ENCODE results near the gene RAB44. TPM values are rescaled to one million over a fixed set of nuclear protein-coding genes. Genes with fewer than 3 reads are reported as not detected.

Gene RAB44
- total and polyA plus RNA-seq, 2 of the 13 experiments (the other 11 are each of a cell fraction or from before 2014, with no cell fraction given), result not detected

GRCh38 chr6:36666826-36667591, 30.6 kb upstream of the RAB44 start (continued):
- no peak for TF ChIP-seq NCOR1 (IDR thresholded peaks at IDR 0.05; ENCODE audit: borderline replicate concordance, low read length)
- TF ChIP-seq NFRKB (IDR thresholded peaks at IDR 0.05), result no peak
- TF ChIP-seq ZNF354B (CRISPR knock-in tag; IDR thresholded peaks at IDR 0.05), result no peak
- no peak for TF ChIP-seq SSRP1 (CRISPR knock-in tag; IDR thresholded peaks at IDR 0.05)
- TF ChIP-seq ZNF296 (CRISPR knock-in tag; conservative IDR thresholded peaks at IDR 0.05), result no peak
- TF ChIP-seq ZNF616 (CRISPR knock-in tag; IDR thresholded peaks at IDR 0.05; ENCODE audit: low read depth), result peak; percentile 87
- TF ChIP-seq ZFP82 (CRISPR knock-in tag; IDR thresholded peaks at IDR 0.05; ENCODE audit: borderline replicate concordance), result no peak
- TF ChIP-seq, protein P1, sequence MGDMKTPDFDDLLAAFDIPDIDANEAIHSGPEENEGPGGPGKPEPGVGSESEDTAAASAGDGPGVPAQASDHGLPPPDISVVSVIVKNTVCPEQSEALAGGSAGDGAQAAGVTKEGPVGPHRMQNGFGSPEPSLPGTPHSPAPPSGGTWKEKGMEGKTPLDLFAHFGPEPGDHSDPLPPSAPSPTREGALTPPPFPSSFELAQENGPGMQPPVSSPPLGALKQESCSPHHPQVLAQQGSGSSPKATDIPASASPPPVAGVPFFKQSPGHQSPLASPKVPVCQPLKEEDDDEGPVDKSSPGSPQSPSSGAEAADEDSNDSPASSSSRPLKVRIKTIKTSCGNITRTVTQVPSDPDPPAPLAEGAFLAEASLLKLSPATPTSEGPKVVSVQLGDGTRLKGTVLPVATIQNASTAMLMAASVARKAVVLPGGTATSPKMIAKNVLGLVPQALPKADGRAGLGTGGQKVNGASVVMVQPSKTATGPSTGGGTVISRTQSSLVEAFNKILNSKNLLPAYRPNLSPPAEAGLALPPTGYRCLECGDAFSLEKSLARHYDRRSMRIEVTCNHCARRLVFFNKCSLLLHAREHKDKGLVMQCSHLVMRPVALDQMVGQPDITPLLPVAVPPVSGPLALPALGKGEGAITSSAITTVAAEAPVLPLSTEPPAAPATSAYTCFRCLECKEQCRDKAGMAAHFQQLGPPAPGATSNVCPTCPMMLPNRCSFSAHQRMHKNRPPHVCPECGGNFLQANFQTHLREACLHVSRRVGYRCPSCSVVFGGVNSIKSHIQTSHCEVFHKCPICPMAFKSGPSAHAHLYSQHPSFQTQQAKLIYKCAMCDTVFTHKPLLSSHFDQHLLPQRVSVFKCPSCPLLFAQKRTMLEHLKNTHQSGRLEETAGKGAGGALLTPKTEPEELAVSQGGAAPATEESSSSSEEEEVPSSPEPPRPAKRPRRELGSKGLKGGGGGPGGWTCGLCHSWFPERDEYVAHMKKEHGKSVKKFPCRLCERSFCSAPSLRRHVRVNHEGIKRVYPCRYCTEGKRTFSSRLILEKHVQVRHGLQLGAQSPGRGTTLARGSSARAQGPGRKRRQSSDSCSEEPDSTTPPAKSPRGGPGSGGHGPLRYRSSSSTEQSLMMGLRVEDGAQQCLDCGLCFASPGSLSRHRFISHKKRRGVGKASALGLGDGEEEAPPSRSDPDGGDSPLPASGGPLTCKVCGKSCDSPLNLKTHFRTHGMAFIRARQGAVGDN (CRISPR knock-in tag; IDR thresholded peaks at IDR 0.05), result peak; percentile 100
- TF ChIP-seq RFXAP (CRISPR knock-in tag; IDR thresholded peaks at IDR 0.05; ENCODE audit: borderline replicate concordance), result peak; percentile 68; the same call in 1 of the 2 replicates
- peak; percentile 48; the same call in 1 of the 2 replicates for TF ChIP-seq DR1 (CRISPR knock-in tag; IDR thresholded peaks at IDR 0.05)
- peak in 1 of 2 experiments; percentile 94; a peak in 2 of 4 replicates for TF ChIP-seq KLF16 (CRISPR knock-in tag; IDR thresholded peaks at IDR 0.05)
- TF ChIP-seq CREB3 (CRISPR knock-in tag; IDR thresholded peaks at IDR 0.05), result 0 out of 2 replicates have a peak, but pooled peaks have one; percentile 75
- peak; percentile 92 for TF ChIP-seq ZNF607 (CRISPR knock-in tag; IDR thresholded peaks at IDR 0.05; ENCODE audit: borderline replicate concordance)
- no peak for TF ChIP-seq ZBTB42 (CRISPR knock-in tag; IDR thresholded peaks at IDR 0.05)
- no peak for TF ChIP-seq ONECUT2 (CRISPR knock-in tag; IDR thresholded peaks at IDR 0.05)
- TF ChIP-seq ZNF615 (CRISPR knock-in tag; IDR thresholded peaks at IDR 0.05; ENCODE audit: borderline replicate concordance), result peak; percentile 94; the same call in 1 of the 2 replicates
- peak; percentile 61; the same call in 1 of the 2 replicates for TF ChIP-seq MXD4 (CRISPR knock-in tag; IDR thresholded peaks at IDR 0.05)
- peak; percentile 50; the same call in 1 of the 2 replicates for TF ChIP-seq KLF9 (CRISPR knock-in tag; IDR thresholded peaks at IDR 0.05; ENCODE audit: low read depth)
- peak; percentile 52; the same call in 1 of the 2 replicates for TF ChIP-seq POLR2AphosphoS5 (IDR thresholded peaks at IDR 0.05; ENCODE audit: low read depth, low read length)
- no peak for TF ChIP-seq SMARCE1 (IDR thresholded peaks at IDR 0.05; ENCODE audit: borderline replicate concordance)
- TF ChIP-seq ZNF160 (CRISPR knock-in tag; IDR thresholded peaks at IDR 0.05), result peak; percentile 72; the same call in 1 of the 2 replicates
- TF ChIP-seq, protein P2, sequence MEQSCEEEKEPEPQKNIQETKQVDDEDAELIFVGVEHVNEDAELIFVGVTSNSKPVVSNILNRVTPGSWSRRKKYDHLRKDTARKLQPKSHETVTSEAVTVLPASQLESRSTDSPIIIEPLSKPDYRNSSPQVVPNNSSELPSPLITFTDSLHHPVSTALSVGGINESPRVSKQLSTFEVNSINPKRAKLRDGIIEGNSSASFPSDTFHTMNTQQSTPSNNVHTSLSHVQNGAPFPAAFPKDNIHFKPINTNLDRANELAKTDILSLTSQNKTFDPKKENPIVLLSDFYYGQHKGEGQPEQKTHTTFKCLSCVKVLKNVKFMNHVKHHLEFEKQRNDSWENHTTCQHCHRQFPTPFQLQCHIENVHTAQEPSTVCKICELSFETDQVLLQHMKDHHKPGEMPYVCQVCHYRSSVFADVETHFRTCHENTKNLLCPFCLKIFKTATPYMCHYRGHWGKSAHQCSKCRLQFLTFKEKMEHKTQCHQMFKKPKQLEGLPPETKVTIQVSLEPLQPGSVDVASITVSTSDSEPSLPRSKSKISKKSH (CRISPR knock-in tag; IDR thresholded peaks at IDR 0.05; ENCODE audit: borderline replicate concordance), result peak; percentile 92
